ENCODE results near the gene NOTCH2. TPM values are rescaled to one million over a fixed set of nuclear protein-coding genes. Genes with fewer than 3 reads are reported as not detected.

Gene NOTCH2
- total RNA-seq, 2 donors from 2014 or later: 115 to 179 TPM

GRCh38 chr1:119910618-119911017 lies 158.8 kb downstream of the NOTCH2 start:
- Mint-ChIP-seq H3K27ac (peak overlapping the region in 1 of 2 donors; percentile 9), H3K9me3 (peaks cover 5% of the 10 kb centered on the region), H3K4me1 (ENCODE audit: low read depth in 2 of 2) (peaks cover 7 to 10% of the 10 kb centered on the region in 2 donors), H3K27me3 (peaks cover 6% of the 10 kb centered on the region in 2 donors), H3K4me3 (no peak overlapping the region), H3K36me3 (peaks cover 20% of the 10 kb centered on the region)
- no peak for DNase-seq (ENCODE audit: low spot score)
- ATAC-seq: no peak

- no peak for ATAC-seq
- peaks cover 6 to 7% of the 10 kb centered on the region in 2 donors for H3K27me3 Mint-ChIP-seq
- H3K36me3 Mint-ChIP-seq: peaks cover 21% of the 10 kb centered on the region
- DNase-seq (ENCODE audit: low spot score): no peak
- H3K27ac Mint-ChIP-seq: peak overlapping the region in 1 of 2 donors; percentile 9
- H3K4me1 Mint-ChIP-seq (ENCODE audit: low read depth in 2 of 2): peaks cover 7 to 10% of the 10 kb centered on the region in 2 donors
- H3K9me3 Mint-ChIP-seq: peaks cover 5% of the 10 kb centered on the region
- no peak overlapping the region for H3K4me3 Mint-ChIP-seq
Observed at GRCh38 chr1:119909890-119910596, 159.4 kb downstream of the NOTCH2 start.

GRCh38 chr1:119908661-119909060 lies 160.8 kb downstream of the NOTCH2 start:
- Mint-ChIP-seq H3K27ac (no peak overlapping the region), H3K4me1 (ENCODE audit: low read depth in 2 of 2) (peaks cover 7 to 10% of the 10 kb centered on the region in 2 donors), H3K9me3 (peaks cover 8% of the 10 kb centered on the region), H3K4me3 (no peak overlapping the region), H3K27me3 (peaks cover 11% of the 10 kb centered on the region in 2 donors), H3K36me3 (peaks cover 15% of the 10 kb centered on the region)
- DNase-seq (ENCODE audit: low spot score): no peak
- ATAC-seq: no peak

- Mint-ChIP-seq H3K27ac (no peak overlapping the region), H3K27me3 (peaks cover 18 to 19% of the 10 kb centered on the region in 2 donors), H3K9me3 (peaks cover 8% of the 10 kb centered on the region), H3K4me3 (no peak overlapping the region), H3K36me3 (peaks cover 6% of the 10 kb centered on the region), H3K4me1 (ENCODE audit: low read depth in 2 of 2) (peaks cover 7 to 10% of the 10 kb centered on the region in 2 donors)
- ATAC-seq (peak in 1 of 2 donors; percentile 50), DNase-seq (ENCODE audit: low spot score) (no peak)
Observed at GRCh38 chr1:119906927-119907652, 162.4 kb downstream of the NOTCH2 start.

- DNase-seq (ENCODE audit: low spot score): no peak
- ATAC-seq: no peak
- H3K4me1 Mint-ChIP-seq (ENCODE audit: low read depth in 2 of 2): no peaks in the 10 kb centered on the region
- peaks cover 8% of the 10 kb centered on the region for H3K9me3 Mint-ChIP-seq
- H3K27me3 Mint-ChIP-seq: peaks cover 19 to 23% of the 10 kb centered on the region in 2 donors
- no peak overlapping the region for H3K4me3 Mint-ChIP-seq
- H3K36me3 Mint-ChIP-seq: peaks cover 6% of the 10 kb centered on the region
- no peak overlapping the region for H3K27ac Mint-ChIP-seq
Observed at GRCh38 chr1:119903443-119903835, 166.0 kb downstream of the NOTCH2 start.

GRCh38 chr1:119902775-119903442 lies 166.6 kb downstream of the NOTCH2 start:
- no peak overlapping the region for H3K4me3 Mint-ChIP-seq
- peak in 1 of 2 donors; percentile 63 for ATAC-seq

GRCh38 chr1:119898981-119899720 lies 170.3 kb downstream of the NOTCH2 start:
- Mint-ChIP-seq H3K9me3 (no peaks in the 10 kb centered on the region), H3K4me1 (ENCODE audit: low read depth in 2 of 2) (no peaks in the 10 kb centered on the region), H3K27ac (no peak overlapping the region), H3K36me3 (no peaks in the 10 kb centered on the region), H3K27me3 (peaks cover 16 to 21% of the 10 kb centered on the region in 2 donors), H3K4me3 (no peak overlapping the region)
- ATAC-seq (no peak), DNase-seq (ENCODE audit: low spot score) (no peak)

More at GRCh38 chr1:119902775-119903442, 166.6 kb downstream of the NOTCH2 start:
- no peak for DNase-seq (ENCODE audit: low spot score)
- Mint-ChIP-seq H3K27me3 (peaks cover 19 to 23% of the 10 kb centered on the region in 2 donors), H3K4me1 (ENCODE audit: low read depth in 2 of 2) (no peaks in the 10 kb centered on the region), H3K27ac (no peak overlapping the region), H3K36me3 (peaks cover 6% of the 10 kb centered on the region), H3K9me3 (peaks cover 8% of the 10 kb centered on the region)

GRCh38 chr1:119898530-119898929 lies 170.9 kb downstream of the NOTCH2 start:
- Mint-ChIP-seq H3K4me1 (ENCODE audit: low read depth in 2 of 2) (no peaks in the 10 kb centered on the region), H3K4me3 (no peak overlapping the region), H3K27me3 (peaks cover 11 to 18% of the 10 kb centered on the region in 2 donors), H3K27ac (no peak overlapping the region), H3K9me3 (no peaks in the 10 kb centered on the region), H3K36me3 (no peaks in the 10 kb centered on the region)
- no peak for ATAC-seq
- no peak for DNase-seq (ENCODE audit: low spot score)

GRCh38 chr1:119896303-119896702 lies 173.2 kb downstream of the NOTCH2 start, which contains the start of gene ADAM30:
Gene ADAM30 (minus strand): TSS chr1:119896515. CDS start chr1:119896336, 179 bp downstream.
- H3K27ac Mint-ChIP-seq: no peak within 1 kb of the TSS
- no peaks in the 10 kb centered on the region for H3K9me3 Mint-ChIP-seq
- ATAC-seq (peak; percentile 9 to 25), DNase-seq (ENCODE audit: low spot score) (no peak)
- H3K36me3 Mint-ChIP-seq: no peaks in the 10 kb centered on the region
- H3K4me3 Mint-ChIP-seq: no peak within 1 kb of the TSS
- peaks cover 0 to 11% of the 10 kb centered on the region in 2 donors for H3K27me3 Mint-ChIP-seq
- no peaks in the 10 kb centered on the region for H3K4me1 Mint-ChIP-seq (ENCODE audit: low read depth in 2 of 2)

GRCh38 chr1:119895102-119895501 lies 174.4 kb downstream of the NOTCH2 start:
- no peak overlapping the region for H3K27ac Mint-ChIP-seq
- peaks cover 0 to 11% of the 10 kb centered on the region in 2 donors for H3K27me3 Mint-ChIP-seq
- no peaks in the 10 kb centered on the region for H3K36me3 Mint-ChIP-seq
- DNase-seq (ENCODE audit: low spot score) (no peak), ATAC-seq (no peak)
- H3K9me3 Mint-ChIP-seq: no peaks in the 10 kb centered on the region
- H3K4me3 Mint-ChIP-seq: no peak overlapping the region
- no peaks in the 10 kb centered on the region for H3K4me1 Mint-ChIP-seq (ENCODE audit: low read depth in 2 of 2)

- H3K36me3 Mint-ChIP-seq: peaks cover under 1% of the 10 kb centered on the region
- no peak overlapping the region for H3K4me3 Mint-ChIP-seq
- DNase-seq (ENCODE audit: low spot score) (no peak), ATAC-seq (no peak)
- no peak overlapping the region for H3K27ac Mint-ChIP-seq
- peaks cover 0 to 11% of the 10 kb centered on the region in 2 donors for H3K27me3 Mint-ChIP-seq
- no peaks in the 10 kb centered on the region for H3K4me1 Mint-ChIP-seq (ENCODE audit: low read depth in 2 of 2)
- no peaks in the 10 kb centered on the region for H3K9me3 Mint-ChIP-seq
Observed at GRCh38 chr1:119893827-119894700, 175.4 kb downstream of the NOTCH2 start.

GRCh38 chr1:119893238-119893791 lies 176.1 kb downstream of the NOTCH2 start:
- H3K36me3 Mint-ChIP-seq: peaks cover 8% of the 10 kb centered on the region
- H3K27me3 Mint-ChIP-seq: peaks cover 7 to 11% of the 10 kb centered on the region in 2 donors
- ATAC-seq (peak in 1 of 2 donors; percentile 26), DNase-seq (ENCODE audit: low spot score) (no peak)
- H3K9me3 Mint-ChIP-seq: no peaks in the 10 kb centered on the region
- H3K4me1 Mint-ChIP-seq (ENCODE audit: low read depth in 2 of 2): no peaks in the 10 kb centered on the region
- no peak overlapping the region for H3K27ac Mint-ChIP-seq
- H3K4me3 Mint-ChIP-seq: no peak overlapping the region
